Thyroid gland (tissue), 4 donors: ENCODE results near the gene SPATA31D1. TPM values are rescaled to one million over a fixed set of nuclear protein-coding genes. Genes with fewer than 3 reads are reported as not detected.
"Not testable (repeated sequence)": the region's sequence is repeated elsewhere in the genome, so short reads cannot be mapped to it uniquely, and the experiment has no call there.

Experiments used
- DNase-seq, 2 donors: peaks; one replicate each; pipeline ENCODE4 v3.0.0-alpha.2; 2019
- H3K27ac ChIP-seq, 3 donors: fragments of 200-600 bp; sonication (generic); 1 replicate in 2 of 3; 2 replicates in 1 of 3; pipeline ENCODE4 v1.5.1; 2016 to 2019; ENCODE audit warnings: mild to moderate bottlenecking in 1 of 3, moderate library complexity in 1 of 3
- H3K27me3 ChIP-seq: fragments of 200-600 bp; sonication (generic); one replicate; pipeline ENCODE4 v1.5.1; 2019
- H3K36me3 ChIP-seq, 2 donors: fragments of 200-600 bp; sonication (generic); one replicate each; pipeline ENCODE4 v1.5.1; 2016 to 2019
- H3K4me1 ChIP-seq, 2 donors: fragments of 200-600 bp; sonication (generic); one replicate each; pipeline ENCODE4 v1.5.1; 2017 to 2019
- H3K4me3 ChIP-seq, 3 donors: fragments of 200-600 bp; sonication (generic); replicated peaks in 1 of 3; 1 replicate in 2 of 3; 2 replicates in 1 of 3; pipeline ENCODE4 v1.5.1; 2016; ENCODE audit warnings: mild to moderate bottlenecking in 1 of 3
- H3K9me3 ChIP-seq: fragments of 200-600 bp; sonication (generic); one replicate; pipeline ENCODE4 v1.5.1; 2017
- POLR2A ChIP-seq, 2 donors: fragments of 450-650 bp; IDR thresholded peaks; one replicate each; pipeline ENCODE4 v1.6.1; 2017; ENCODE audit warnings: antibody characterized with exemption in 2 of 2, mild to moderate bottlenecking in 2 of 2, moderate library complexity in 1 of 2
- WGBS, 2 donors: methylation state at CpG; one replicate each; pipeline ENCODE4 v1.1.5; 2017; 5-methylcytosine and 5-hydroxymethylcytosine counted together
- intact Hi-C: fragments of 100-400 bp; cut with DNase I; formaldehyde crosslinking; loops from one replicate; pipeline ENCODE4 v1.15.1; 2023
- total RNA-seq, 4 donors: library from RNA; depleted of rRNA; stranded (reverse); fragments of >200 nt; gene quantifications; one replicate each; pipeline ENCODE4 v1.2.3, GENCODE V29; 2016
- TF ChIP-seq, protein P1 (sequence below), 6 experiments: fragments of 200-600 bp in 3 of 6; fragments of 450-650 bp in 3 of 6; sonication (generic) in 3 of 6; IDR thresholded peaks; one replicate each; pipeline ENCODE4 v1.5.1; 2016 to 2019; ENCODE audit warnings: antibody characterized with exemption in 6 of 6, mild to moderate bottlenecking in 2 of 6, inconsistent platforms in 1 of 6, moderate library complexity in 1 of 6

SPATA31D1 gene
- total RNA-seq, result not detected

DNA sequence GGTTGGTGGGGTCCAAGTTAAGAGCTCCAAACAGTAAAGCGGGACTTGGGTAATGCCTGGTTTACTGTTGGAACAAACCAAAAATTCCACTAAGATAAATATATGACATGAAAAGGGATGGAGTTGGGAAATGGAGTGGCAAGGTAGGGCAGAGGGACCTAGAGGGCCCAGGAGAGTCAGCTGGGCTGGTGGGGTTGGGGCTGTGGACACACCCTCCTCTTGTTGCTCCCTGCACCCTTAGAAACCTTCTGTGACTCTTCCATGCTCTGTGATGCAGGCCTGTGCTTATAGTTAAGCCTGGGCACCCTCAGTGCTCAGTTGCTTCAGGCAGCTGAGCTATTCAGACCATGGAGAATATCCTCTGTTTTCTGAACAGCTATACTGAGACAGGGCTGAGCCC is at the start of gene SPATA31D1:
Gene SPATA31D1 (plus strand): TSS at position 301 of the 400 bp plus-strand sequence. CDS start 47 bp downstream, at position 348.
- H3K36me3 ChIP-seq, intact Hi-C loops, H3K4me3 ChIP-seq, H3K9me3 ChIP-seq, H3K4me1 ChIP-seq, DNase-seq, H3K27ac ChIP-seq, H3K27me3 ChIP-seq: not testable (repeated sequence)
- 100% methylated on average over 1 of the region's 1 CpG for WGBS, 2 donors

DNA sequence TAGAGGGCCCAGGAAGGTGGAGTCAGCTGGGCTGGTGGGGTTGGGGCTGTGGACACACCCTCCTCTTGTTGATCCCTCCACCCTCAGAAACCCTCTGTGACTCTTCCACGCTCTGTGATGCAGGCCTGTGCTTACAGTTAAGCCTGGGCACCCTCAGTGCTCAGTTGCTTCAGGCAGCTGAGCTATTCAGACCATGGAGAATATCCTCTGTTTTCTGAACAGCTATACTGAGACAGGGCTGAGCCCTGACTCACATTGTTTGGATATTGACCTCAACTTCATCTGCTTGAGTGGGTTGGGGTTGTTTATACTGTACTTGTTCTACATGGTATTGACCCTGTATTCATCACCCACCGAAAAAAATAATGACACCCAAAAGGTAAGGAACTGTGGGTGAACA is 45.2 kb upstream of the SPATA31D1 start, which contains the start of gene SPATA31D3:
Gene SPATA31D3 (plus strand): TSS at position 108 of the 400 bp plus-strand sequence. CDS start 86 bp downstream, at position 194.
- H3K4me1 ChIP-seq, H3K36me3 ChIP-seq, DNase-seq, H3K27ac ChIP-seq, H3K9me3 ChIP-seq, intact Hi-C loops, H3K27me3 ChIP-seq, H3K4me3 ChIP-seq: not testable (repeated sequence)
- no CpG with 5 or more reads among the region's 2 CpGs for WGBS, 2 donors

DNA sequence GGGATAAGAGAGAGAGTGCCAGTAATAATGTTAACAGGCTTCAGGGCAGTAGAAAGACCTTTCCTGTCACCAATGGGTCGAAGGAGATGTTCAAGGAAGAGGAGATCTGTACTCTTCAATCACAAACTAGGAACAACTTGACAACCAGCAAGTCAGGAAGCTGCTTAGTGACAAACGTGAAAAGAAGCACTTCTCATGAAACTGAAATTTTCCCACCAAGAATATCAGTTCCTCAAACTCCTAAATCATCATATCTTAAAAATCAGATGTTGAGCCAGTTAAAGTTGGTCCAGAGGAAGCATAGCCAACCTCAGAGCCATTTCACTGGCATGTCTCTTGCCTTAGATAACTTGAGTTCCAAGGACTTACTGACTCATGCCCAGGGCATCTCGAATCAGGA is 39.9 kb upstream of the SPATA31D1 start:
- WGBS, 2 donors, result 80% methylated on average over 1 of the region's 3 CpGs; no CpG with 5 or more reads in 1 of the 2 donors
- DNase-seq, H3K4me1 ChIP-seq, H3K9me3 ChIP-seq, H3K36me3 ChIP-seq, intact Hi-C loops, H3K27me3 ChIP-seq, H3K4me3 ChIP-seq, H3K27ac ChIP-seq: not testable (repeated sequence)

DNA sequence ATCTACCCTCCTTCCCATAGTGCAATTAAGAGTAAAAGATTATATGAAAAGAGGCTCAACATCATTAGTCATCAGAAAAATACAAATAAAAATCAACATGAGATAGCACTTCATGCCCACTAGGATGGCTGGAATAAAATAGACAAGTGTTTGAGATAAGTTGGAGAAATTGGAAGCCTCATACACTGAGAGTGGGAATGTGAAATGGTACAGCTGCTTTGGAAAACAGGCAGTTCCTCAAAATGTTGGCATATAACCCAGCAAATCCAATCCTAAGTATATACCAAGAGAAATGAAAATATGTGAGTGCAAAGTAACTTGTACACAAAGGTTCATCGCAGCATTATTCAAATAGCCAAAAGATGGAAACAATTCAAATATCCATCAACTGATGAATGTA is 35.5 kb upstream of the SPATA31D1 start:
- Histone ChIP-seq H3K27ac (no peak overlapping the region), H3K27me3 (no peaks in the 10 kb centered on the region), H3K4me3 (no peak overlapping the region), H3K9me3 (no peaks in the 10 kb centered on the region), H3K4me1 (no peaks in the 10 kb centered on the region), H3K36me3 (no peaks in the 10 kb centered on the region)
- TF ChIP-seq POLR2A (IDR thresholded peaks at IDR 0.05), result no peak
- TF ChIP-seq, protein P1, sequence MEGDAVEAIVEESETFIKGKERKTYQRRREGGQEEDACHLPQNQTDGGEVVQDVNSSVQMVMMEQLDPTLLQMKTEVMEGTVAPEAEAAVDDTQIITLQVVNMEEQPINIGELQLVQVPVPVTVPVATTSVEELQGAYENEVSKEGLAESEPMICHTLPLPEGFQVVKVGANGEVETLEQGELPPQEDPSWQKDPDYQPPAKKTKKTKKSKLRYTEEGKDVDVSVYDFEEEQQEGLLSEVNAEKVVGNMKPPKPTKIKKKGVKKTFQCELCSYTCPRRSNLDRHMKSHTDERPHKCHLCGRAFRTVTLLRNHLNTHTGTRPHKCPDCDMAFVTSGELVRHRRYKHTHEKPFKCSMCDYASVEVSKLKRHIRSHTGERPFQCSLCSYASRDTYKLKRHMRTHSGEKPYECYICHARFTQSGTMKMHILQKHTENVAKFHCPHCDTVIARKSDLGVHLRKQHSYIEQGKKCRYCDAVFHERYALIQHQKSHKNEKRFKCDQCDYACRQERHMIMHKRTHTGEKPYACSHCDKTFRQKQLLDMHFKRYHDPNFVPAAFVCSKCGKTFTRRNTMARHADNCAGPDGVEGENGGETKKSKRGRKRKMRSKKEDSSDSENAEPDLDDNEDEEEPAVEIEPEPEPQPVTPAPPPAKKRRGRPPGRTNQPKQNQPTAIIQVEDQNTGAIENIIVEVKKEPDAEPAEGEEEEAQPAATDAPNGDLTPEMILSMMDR (IDR thresholded peaks at IDR 0.05), result no peak
- 98 to 100% methylated on average over 1 of the region's 1 CpG for WGBS, 2 donors
- no peak for DNase-seq
- intact Hi-C loops, result no loop called here

DNA sequence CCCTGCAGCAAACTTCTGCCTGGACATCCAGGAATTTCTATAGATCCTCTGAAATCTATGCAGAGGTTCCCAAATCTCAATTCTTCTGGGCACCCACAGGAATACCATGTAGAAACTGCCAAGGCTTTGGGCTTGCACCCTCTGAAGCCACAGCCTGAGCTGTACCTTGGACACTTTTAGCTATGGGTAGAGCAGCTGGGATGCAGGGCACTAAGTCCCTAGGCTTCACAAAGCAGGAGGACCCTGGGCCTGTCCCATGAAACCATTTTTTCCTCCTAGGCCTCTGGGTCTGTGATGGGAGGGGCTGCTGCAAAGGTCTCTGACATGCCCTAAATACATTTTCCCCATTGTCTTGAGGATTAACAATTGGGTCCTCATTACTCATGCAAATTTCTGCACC is 32.9 kb upstream of the SPATA31D1 start:
- TF ChIP-seq, protein P1 (IDR thresholded peaks at IDR 0.05), result no peak
- no peak for TF ChIP-seq POLR2A (IDR thresholded peaks at IDR 0.05)
- H3K27me3 ChIP-seq, result no peaks in the 10 kb centered on the region
- no peak overlapping the region for H3K4me3 ChIP-seq
- no peaks in the 10 kb centered on the region for H3K4me1 ChIP-seq
- no peak overlapping the region for H3K27ac ChIP-seq
- no peaks in the 10 kb centered on the region for H3K36me3 ChIP-seq
- intact Hi-C loops, result no loop called here
- DNase-seq, result no peak
- H3K9me3 ChIP-seq, result no peaks in the 10 kb centered on the region

DNA sequence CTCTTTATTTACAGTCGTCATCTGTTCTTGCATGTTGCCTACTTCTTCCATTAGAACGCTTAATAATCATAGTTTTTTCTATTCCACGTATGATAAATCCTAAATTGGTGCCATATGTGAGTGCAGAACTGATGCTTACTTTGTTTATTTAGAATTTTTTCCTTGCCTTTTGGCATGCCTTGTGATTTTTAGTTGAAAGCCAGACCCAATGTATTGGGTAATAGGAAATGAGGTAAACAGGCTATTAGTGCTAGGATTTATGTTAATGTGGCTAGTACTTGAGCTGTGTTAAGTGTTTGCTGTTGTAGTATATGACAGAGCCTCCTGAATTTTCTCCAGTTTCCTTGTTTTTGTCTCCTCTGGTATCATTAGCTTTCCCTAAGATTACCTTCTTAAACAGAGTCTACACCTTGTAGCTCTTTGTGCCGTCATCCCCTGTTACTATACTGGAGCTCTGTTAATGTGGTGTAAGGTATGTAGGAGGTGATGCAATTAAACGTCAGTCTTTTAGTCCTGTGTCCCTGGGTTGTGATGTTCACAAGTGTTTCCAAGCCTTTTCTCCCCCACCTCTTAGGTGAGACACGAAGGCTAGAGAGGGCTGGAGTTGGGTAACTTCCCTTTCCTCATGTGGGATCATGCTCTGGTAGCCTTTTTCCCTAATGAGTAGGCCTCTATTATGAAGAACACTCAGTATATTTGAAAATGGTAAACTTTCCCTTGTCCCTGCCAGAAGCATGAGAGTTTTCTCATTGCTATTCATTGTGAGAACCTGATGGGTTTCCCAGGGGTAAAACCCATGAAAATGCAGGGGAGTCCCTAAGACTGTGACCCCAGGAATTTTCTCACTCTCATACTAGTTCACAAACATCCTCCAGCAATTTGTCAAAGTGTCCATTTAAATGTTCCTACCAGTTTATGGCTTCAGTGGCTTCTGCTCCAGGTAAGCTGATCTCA is 24.1 kb upstream of the SPATA31D1 start:
- no peaks in the 10 kb centered on the region for H3K36me3 ChIP-seq
- H3K4me1 ChIP-seq, result no peaks in the 10 kb centered on the region
- no peak overlapping the region for H3K4me3 ChIP-seq
- DNase-seq, result no peak
- H3K27ac ChIP-seq, result no peak overlapping the region
- 82 to 85% methylated on average over 6 of the region's 6 CpGs for WGBS, 2 donors
- intact Hi-C loops, result no loop called here
- H3K27me3 ChIP-seq, result no peaks in the 10 kb centered on the region
- no peak for TF ChIP-seq POLR2A (IDR thresholded peaks at IDR 0.05)
- TF ChIP-seq, protein P1 (IDR thresholded peaks at IDR 0.05), result no peak
- no peaks in the 10 kb centered on the region for H3K9me3 ChIP-seq
